Astrocyte (in vitro differentiated cells and primary cell): ENCODE measurements around the gene OR8S1.
"Not testable (repeated sequence)": the region's sequence is repeated elsewhere in the genome, so short reads cannot be mapped to it uniquely, and the experiment has no call there.

Experiments used
- CTCF ChIP-seq: IDR thresholded peaks from 2 replicates; pipeline ENCODE4 v1.5.1; 2011; ENCODE audit warnings: low read depth, mild to moderate bottlenecking, inconsistent platforms, low read length, moderate library complexity; ENCODE audit not compliant: insufficient read depth
- EZH2 ChIP-seq: IDR thresholded peaks from 2 replicates; pipeline ENCODE4 v1.6.1; 2012; ENCODE audit warnings: mild to moderate bottlenecking, low read length, inconsistent platforms; ENCODE audit not compliant: insufficient read depth

- not testable (repeated sequence) for TF ChIP-seq EZH2, CTCF
Observed at GRCh38 chr12:48506836-48507235, 18.6 kb upstream of the OR8S1 start.
